NB4 (cell line): ENCODE results near the gene CDK15.

Source experiments
- CTCF ChIP-seq: IDR thresholded peaks from one replicate; pipeline ENCODE4 v1.5.1; 2012; ENCODE audit warnings: low read depth, low read length
- POLR2A ChIP-seq: IDR thresholded peaks from 2 replicates; pipeline ENCODE4 v1.6.1; 2011; ENCODE audit warnings: mild to moderate bottlenecking; ENCODE audit not compliant: insufficient read length; ENCODE audit errors: extremely low read depth

DNA sequence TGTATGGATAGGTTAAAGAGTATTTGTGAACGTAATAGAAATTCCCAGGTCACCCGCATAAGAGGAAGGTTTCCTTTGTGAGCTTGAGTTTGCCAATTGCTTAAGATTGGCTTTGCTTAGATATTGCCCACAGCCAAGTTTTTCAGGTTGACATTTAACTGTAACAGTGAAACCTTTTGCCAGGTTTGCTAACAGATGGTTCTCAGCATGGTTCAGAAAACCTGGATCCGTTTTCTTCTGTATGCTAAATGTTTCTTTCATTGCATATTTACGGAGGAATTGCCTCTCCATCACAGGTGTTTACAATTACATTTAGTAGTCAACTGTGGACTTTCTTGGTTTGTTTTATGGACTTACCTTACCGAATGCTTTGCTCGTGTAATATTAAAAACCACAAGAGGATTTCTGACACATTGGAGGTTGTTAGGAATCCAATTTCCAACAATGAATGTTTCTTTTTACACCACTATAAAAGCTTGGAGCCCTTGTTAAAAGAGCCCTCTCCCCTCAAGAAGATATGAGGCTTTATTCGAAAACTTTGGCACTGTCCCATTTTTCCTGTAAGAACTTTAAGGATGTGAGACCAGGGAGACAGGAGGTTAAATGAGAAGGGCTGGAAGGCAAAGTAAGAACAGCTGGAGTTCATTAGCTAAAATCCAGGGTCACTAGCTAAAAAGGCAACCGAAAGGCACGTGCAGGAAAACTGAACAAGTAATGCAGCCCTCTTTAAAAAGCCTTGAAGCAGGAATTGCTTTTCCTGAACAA is 7.8 kb downstream of the CDK15 start:
- TF ChIP-seq POLR2A: no peak
- TF ChIP-seq CTCF: no peak
